Cortex of kidney (tissue), 1 donor: ENCODE results near the gene ERC2.
"Not testable (repeated sequence)": the region's sequence is repeated elsewhere in the genome, so short reads cannot be mapped to it uniquely, and the experiment has no call there.

Experiments used
- DNase-seq: peaks from one replicate; lab custom pipeline; 2025; lab: John Stamatoyannopoulos, UW

ERC2 gene

DNA sequence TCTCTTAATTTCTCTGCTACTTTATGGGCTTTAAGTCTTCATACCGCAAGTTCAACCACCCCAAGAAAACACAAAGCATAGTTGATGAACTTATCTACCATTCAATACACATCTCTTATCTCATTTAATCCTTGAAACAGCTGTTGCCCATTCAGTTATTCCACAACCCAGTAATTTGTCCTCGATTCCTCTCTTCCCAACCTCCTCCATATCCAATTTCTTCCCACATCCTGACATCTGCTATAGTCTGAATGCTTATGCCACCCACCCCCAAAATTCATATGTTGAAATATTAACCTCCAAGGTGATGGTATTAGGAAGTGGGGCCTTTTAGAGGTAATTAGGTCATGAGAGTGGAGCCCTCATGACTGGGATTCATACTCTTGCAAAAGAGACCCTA is 345.4 kb downstream of the ERC2 start:
- no peak for DNase-seq

DNA sequence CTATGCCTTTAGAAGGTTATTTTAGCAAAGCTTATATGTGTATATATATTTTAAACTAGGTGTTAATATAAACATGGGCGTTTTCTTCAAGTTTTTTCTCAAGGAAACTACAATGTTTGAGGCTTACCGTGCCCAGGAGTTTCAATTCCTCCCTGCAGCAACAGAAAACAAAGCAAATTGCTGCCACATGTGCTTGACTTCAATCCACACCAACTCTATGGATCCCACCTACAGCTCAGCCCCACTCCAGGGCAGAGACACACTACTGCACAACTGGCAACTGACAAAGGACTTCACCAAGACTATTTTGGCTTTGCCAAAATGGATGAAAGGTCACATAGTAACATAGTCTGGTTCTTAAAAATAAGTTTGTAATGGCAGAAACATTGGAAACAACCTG is 346.6 kb downstream of the ERC2 start:
- DNase-seq = no peak

DNA sequence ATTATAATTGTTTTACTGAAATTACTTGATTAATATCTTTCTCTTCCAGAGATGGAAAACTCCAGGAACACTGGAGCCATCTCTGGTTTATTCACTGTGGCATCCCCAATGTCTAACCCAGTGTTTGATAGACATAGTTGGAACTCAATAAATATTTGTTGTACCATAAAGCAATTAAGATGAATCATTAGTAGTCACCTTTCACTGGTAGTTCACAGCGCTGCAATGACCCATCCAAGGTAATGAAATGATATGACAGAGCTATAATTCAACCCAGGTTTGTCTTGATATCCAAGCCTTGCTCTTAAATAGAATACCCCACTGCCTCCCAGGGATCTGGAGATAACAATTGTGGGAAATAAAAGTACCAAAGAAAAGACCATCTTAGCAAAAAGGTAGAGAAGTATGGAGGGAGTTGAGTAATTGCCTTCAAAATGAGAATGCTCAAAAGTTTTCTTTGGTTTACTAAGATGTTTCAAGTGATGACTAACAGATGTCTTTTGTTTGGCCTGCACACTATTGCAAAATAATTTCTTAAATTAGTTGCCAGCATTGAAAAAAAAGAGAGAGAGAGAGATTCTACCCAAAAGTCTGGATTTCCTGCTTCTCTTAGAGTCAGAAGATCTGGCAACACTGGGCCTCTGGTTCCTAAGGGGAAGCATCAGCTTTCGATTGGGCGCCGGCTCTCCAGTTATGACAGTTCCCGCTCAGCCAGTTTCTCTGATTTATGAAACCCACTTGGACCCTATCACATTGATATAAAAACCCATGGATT is 348.5 kb downstream of the ERC2 start:
- DNase-seq = no peak

DNA sequence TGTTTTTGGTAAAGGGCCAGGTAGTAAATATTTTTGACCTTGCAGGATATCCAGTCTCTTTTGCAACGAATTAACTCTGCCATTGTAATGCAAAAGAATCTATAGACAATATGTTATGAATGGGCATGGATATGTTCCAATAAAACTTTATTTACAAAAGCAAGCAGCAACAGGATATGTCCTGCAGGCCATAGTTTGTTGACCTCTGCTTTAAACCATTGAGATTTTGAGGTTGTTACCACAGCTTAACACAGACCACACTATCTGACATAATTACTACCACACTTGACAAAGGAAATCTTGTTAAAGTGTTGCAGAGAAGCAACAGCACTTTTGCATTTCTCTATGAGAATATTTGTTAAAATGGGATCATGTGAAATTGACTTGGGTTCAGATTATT is 349.3 kb downstream of the ERC2 start:
- DNase-seq = no peak

DNA sequence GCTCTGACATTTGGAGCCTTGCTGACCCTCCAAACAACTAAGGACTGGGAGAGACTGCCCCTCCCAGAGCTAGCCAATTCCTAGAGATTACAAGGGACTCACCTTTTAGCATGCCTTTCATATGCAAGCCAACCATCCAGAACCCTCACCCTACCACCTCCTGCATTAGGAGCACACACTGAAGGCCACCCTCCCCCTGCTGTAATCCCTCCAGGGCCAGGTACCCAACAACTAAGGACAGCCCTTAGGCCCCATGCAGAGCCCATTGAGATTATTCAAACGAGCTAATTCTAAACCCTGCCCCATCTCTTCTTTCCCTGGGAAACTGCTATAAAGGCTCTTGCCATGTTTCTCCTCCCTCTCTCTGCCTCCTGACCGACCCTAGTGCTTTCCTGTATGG is 352.6 kb downstream of the ERC2 start:
- no peak for DNase-seq

DNA sequence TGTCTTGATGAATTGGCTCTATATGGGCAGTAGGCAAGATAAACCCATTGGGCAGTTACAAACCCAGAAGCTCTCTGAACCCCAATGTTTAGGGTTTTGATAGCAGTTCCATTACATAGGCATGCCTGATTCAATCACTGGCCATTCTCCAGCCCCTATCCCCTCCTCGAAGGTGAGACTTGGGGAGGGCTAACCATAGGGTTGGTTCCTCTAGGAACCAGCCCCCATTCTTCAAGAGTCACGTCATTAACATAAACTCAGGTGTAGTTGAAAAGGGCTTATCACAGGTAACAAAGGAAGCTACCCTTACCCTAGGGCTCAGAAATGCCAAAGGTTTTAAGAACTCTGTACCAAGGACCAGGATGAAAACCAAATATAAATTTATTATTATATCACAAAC is 353.1 kb downstream of the ERC2 start:
- DNase-seq = no peak

DNA sequence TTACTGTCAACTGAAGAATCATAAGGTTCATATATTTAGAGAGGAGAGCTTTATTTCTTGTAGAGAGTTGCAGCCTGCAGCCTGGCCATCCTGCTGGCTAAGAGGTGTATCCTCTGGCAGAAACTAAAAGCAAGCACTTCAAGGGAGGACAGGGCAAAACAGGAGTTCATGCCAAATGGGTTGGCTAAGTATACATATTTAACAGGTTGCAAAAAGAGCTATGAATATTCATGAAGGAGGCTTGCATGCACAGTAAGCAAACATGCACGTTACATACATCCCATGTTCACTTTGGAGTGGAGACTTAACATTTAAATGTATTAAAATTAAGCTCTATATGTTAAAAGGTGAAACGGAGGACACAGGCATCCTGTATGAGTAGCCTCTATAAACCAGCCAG is 354.4 kb downstream of the ERC2 start:
- DNase-seq = no peak

DNA sequence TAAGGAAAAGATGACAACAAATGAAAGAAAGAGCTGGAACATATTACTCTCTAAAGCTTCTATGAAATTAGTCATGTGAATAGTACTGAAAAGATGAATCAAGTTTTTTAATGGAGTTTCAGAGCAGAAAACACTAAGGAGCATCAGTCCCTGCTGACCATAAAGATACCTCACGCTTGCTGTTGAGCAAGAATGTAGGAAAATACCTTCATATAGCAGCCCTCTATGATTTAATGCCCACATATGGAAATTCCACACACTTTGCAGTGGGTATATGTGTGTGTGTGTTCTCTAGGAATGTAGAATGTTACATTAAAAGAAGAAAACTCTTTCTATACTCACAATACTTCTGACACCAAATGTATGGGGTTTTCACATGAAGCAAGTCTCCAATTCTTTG is 355.0 kb downstream of the ERC2 start:
- no peak for DNase-seq

DNA sequence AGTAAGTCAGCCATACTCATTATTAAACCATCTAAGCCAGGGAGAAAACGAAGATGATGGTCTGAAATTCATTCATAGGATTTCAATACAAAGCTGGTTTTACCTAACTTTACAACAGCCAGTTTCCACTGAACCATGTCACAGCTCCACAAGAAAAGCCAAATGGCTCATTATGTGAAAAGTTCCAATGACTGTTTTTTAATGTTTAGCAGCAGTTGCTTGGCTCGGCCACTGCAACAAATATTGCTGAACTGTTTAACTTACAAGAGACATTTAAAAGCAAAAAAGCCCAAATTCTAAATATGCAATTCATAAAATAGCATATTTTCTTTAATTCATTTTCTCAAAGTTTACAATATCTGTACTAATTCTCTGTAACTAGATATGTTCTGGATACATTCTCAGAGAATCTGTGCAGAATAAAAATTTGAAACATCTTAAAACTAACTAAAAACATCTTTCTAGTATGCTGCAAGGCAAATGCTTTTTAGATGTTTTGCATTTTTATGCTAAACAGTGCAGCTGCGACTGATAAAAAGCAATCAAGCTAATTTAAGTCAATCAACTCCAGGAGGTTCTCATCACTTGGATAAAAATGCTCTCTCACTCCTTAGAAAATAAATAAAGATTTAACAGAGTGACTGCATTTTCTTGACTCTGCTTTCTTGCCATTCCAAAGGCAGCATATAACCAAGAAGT is 356.5 kb downstream of the ERC2 start:
- DNase-seq = no peak

DNA sequence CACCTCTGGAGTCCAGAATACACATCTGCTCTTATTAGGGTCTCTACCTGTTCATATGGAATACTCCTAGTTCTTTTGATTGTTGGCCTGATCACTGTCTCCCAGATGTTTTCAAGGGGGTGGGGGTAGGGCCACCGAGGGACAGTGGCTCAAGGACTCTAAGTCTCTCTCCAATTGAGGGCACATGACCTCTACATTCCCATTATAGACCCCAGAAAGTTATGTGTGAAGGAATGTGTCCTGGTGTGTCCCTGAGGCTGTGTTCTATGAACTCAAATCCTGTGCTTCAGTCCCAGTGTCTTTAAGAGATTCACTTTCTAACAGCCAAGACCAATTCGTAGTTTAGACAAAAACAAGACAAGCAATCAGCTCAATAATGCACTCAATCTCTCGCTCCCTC is 357.4 kb downstream of the ERC2 start:
- DNase-seq = no peak

DNA sequence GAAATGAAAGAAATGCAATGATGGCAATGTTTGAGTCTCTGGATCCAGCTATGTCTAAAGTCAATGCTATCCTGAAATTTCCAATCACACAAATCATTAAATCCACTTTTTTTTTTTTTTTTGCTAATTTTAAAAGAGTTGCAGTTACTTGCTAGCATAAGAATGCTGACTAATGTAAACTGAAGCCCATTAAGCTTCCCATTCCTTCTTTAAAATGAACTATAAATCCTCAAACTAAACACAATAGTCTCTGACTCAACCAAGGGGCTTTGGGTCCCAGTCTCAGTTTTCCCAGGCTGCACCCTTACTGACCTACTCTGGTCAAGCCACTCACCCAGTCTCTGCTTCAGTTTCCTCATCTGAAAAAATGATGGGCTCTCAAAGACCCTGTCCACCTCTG is 361.1 kb downstream of the ERC2 start:
- DNase-seq = no peak

DNA sequence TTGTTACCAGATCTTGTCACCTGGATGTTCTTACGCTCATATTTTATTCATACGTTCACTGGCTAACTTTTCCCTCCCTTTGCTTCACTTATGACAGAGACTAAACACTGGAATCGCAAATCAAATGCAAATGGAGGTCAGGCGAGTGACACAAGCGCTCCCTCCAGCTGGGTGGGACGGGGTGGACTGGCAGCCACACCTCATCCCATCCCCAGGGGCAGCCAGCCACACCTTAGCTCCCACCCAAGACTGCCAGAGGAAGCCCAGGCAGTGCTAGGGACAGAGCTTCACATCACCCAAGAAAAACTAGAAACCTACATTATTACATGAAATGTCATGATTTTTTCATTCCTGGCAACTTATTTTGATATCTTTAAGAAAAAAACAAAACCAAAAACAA is 366.2 kb downstream of the ERC2 start:
- no peak for DNase-seq

DNA sequence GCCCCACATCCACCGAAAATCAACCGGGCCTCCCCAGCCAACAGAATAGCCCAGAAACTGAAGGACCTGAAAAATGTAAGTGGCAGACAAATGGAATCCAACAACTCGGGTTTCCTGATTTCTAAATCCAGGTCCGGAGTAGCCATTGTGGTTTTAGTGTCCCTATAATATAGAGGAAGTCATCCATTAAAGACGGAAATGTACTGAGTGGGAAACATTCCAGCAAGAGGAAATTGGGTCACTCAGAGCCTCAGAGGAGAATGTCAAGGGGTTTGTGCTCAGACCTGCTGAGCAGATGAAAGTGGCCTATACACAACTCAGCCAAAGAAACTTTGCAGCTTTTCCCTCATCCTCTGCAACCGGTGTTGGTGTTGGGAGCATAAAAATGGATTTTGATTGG is 366.7 kb downstream of the ERC2 start:
- no peak for DNase-seq

DNA sequence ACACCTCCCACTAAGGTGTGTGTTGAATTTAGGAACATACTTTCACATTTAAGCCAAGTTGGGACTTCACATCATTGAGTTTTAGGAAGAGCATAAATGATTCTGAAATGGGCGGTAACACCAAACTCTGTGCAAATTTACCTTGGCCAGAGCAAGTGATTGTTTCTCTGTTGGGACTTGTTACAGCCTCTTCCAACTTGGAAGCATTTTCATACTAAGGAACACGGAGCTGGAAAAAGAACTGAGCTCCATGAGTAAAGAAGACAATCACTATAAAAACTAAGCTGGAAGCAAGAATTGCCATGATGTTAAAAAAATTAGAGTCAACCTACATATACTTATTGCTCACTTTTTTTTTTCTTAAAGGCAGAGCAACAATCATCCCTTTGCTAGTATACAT is 371.3 kb downstream of the ERC2 start:
- no peak for DNase-seq

DNA sequence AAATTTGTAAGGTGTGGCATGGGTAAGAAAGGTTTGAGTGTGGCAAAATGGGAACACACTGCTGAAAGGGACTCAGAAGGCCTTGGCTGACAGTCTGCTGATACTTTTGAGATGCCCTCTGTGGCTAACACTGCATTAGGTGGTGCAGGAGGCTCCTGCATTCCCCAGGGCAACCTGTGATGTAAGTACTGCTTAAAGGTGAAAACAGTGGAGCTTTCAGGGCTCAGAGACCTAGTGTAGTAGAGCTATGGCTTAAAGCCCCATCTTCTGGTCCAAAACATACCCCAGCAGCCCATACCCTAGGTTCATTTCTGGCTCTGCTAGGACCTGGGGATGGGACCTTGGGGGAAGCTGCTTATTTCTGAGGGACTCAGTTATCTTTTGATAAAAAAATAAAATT is 374.1 kb downstream of the ERC2 start:
- no peak for DNase-seq

DNA sequence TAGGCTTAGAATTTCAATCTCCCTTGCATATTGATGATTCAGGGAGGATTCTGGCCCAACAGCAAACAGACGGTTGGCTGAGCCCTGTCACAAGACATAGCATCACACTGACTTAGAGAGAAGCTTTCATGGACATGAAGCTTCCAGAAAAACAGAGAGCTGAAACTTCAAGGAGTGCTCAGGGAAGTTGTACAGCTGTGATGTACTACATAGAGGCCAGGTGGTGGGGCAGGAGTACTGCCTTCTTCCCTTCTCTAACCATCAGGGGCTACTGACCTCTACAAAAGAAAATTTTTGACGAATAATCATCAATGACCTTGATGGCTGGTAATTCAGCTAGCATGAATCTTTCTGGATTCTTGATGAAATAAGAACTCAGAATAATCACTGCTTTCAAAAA is 378.5 kb downstream of the ERC2 start:
- no peak for DNase-seq

DNA sequence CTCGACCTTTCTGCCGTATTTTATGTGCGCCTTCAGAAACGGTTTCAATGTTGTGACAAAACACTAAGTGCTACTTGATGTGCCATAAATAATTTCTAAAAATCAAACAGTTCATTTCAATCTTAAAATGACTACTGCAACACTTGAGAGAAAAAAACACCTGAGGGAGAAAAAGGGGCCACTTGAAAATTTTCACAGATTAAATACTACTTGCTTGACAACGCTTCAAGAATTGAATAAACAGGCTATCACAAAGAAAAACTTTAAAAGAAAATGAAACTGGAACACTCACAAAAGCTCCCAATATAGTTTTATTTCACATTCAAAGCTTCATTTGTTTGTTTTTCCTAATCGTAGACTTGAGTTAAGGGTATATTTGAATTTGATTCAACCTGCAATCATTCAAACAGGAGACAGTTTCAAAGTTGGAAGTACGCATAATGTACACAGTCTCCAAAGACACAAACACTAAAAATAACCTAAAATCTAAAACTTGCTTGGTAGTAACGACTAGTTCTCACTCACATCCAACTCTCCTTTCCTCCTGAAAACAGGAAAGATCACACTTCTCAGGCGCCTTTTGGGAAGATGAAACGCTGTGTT is 380.7 kb downstream of the ERC2 start:
- no peak for DNase-seq

DNA sequence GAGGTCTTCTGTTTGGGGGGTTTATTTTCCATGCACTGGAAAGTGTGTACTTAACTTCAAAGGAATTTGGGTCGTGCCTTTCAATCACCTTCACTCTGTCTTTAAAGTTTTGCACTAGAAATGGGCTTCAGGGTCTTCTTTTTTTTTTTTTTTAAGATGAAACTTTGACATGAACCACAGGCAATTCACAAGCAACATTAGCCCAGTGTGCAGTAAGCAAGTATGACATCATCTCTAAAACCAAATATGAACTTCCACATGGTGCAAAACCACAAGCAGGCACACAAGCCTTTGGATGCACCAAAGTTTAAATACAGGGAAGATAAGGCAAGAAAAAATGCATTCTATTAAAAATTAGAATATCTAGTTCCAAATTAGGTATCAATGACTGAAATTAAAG is 381.9 kb downstream of the ERC2 start:
- DNase-seq = no peak

DNA sequence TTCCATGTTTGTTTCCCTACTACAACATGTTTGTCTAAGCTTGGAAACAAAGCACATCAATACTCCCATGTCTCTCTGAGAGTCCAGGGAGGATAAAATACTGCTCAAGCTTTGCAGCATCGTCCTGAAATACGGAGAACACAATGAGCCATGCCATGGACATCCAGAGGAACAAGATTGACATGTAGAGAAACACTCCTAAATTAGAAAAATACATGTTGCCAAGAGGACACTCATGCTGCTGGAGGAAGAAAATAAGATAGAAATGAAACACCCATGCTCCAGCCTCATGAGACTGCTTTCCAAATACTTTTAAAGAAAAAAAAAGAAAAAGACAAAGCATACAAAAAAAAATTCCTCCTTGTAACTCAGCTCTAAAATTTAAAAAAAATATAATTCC is 387.0 kb downstream of the ERC2 start:
- no peak for DNase-seq

DNA sequence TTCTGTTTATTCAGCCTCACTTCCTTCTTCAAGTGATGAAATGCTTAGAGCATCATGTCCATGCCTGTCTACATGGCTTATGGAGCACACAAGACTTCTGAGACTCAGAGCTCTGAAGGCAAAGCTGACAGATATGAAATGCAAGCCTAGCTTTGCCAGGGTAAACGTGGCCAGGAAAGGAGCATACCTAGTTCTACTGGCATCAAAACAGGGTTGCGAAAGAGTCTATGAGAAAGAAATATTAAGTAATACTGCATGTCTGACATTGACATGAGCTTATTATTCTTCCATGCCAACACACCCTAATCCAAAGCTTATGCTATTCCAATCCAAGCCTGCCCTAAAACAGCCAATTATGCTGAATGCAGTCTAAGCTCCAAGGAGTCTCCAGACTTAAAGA is 391.5 kb downstream of the ERC2 start:
- DNase-seq = no peak

DNA sequence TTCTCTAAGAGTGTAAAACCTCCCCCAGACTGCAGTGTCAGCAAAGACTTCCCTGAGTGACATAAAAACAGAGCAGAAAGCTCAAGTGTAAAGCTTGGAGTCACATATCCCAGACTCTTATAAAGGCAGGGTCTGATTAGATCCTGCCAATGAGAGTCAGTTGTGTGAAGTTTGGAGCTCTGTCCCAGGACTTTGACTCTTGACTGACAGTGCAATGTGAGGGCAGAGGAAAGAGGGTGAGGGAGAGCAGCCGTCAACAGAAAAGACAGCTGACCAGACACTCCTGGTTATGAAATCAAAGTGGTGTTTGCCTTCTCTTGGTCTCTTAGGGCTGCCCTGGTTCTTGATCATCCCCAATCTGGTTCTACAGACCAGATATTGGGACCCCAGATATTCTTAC is 393.2 kb downstream of the ERC2 start:
- DNase-seq = no peak

DNA sequence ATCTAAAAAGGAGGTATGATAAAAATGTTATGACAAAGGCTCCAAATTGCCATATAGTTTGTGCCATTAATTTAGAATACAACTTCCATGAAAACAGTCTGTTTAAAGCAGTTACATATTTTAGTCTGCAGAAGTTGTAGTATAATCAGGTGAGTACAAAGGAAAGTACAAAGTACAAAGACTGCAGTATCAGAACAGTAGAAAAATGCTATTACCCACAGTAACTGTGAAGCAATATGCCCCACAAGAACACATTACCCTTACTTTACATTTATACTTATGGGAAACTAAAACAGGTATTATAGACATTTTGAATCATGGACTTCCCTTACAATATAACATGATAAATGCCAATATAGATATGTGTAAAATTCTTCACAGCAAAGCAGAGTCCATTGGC is 398.5 kb downstream of the ERC2 start:
- no peak for DNase-seq

DNA sequence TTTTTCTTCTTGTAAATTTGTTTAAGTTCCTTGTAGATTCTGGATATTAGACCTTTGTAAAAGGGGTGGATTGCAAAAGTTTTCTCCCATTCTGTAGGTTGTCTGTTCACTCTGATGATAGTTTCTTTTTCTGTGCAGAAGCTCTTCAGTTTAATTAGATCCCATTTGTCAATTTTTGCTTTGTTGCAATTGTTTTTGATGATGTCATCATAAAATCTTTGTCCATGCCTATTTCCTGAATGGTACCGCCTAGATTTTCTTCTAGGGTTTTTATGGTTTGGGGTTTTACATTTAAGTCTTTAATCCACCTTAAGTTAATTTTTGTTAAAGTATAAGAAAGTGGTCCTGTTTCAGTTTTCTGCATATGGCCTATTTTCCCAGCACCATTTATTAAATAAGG is 401.9 kb downstream of the ERC2 start:
- DNase-seq = not testable (repeated sequence)

DNA sequence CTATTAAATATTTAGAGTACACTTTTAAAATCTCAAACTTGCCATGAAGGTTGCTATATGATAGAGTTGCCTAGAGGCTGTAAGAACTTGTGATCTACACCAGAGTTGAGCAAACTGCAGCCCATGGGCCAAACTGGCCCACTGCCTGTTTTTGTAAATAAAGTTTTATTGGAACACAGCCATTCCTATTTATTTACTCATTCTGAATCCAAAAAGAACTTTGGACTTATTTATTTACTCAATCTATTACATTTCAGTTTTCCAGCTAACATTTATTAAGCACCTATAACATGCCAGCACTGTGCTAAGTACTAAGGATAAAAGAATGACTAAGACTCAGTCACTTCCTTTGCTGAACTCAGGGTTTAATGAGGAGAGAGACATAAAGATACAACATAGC is 403.6 kb downstream of the ERC2 start:
- DNase-seq = no peak
